SK-N-SH (cell line): ENCODE data around the gene IRF1. TPM values are rescaled to one million over a fixed set of nuclear protein-coding genes. Genes with fewer than 3 reads are reported as not detected.

Experiments used
- CTCF ChIA-PET: fragments of 300-600, 350-600 bp; formaldehyde crosslinking; extraction: SDS; loops from one replicate; lab custom pipeline; 2021; lab: Yijun Ruan, JAX
- POLR2A ChIA-PET: fragments of 350-600 bp; sonication (Branson Sonifier 250); formaldehyde crosslinking; extraction: SDS; loops from one replicate; lab custom pipeline; 2020; ENCODE audit warnings: antibody characterized with exemption, inconsistent platforms; lab: Yijun Ruan, JAX
- DNase-seq: peaks from one replicate; pipeline ENCODE4 v3.0.0; 2012
- H2AFZ ChIP-seq: fragments of 200-600 bp; sonication (generic); 2 replicates; pipeline ENCODE4 v1.8.1; 2016; ENCODE audit warnings: antibody characterized with exemption, mild to moderate bottlenecking, low read depth
- H3F3A ChIP-seq: fragments of 200-600 bp; sonication (generic); replicated peaks from 2 replicates; pipeline ENCODE3; 2016; ENCODE audit warnings: antibody characterized with exemption, mild to moderate bottlenecking; ENCODE audit not compliant: insufficient read depth
- H3K27ac ChIP-seq, 2 experiments: fragments of 200-500 bp in 1 of 2; fragments of 200-600 bp in 1 of 2; sonication (Bioruptor generic) in 1 of 2; sonication (generic), shearing (Covaris generic) in 1 of 2; 2 replicates each; pipeline versions ENCODE4 v1.5.1 to v1.6.1; 2014 to 2016; ENCODE audit warnings: low read depth in 2 of 2, inconsistent platforms in 1 of 2, low read length in 1 of 2, mild to moderate bottlenecking in 1 of 2, mixed read lengths in 1 of 2
- H3K27me3 ChIP-seq: fragments of 200-600 bp; sonication (generic), shearing (Covaris generic); 2 replicates; pipeline ENCODE4 v1.6.1; 2016; ENCODE audit warnings: mixed run types; ENCODE audit not compliant: insufficient read depth
- H3K36me3 ChIP-seq, 2 experiments: fragments of 200-500 bp in 1 of 2; fragments of 200-600 bp in 1 of 2; sonication (Bioruptor generic) in 1 of 2; sonication (generic) in 1 of 2; replicated peaks in 1 of 2; 2 replicates each; pipeline versions ENCODE3 to v1.5.1; 2014 to 2016; ENCODE audit warnings: low read length in 1 of 2, mild to moderate bottlenecking in 1 of 2; ENCODE audit not compliant: insufficient read depth in 2 of 2, control insufficient read depth in 1 of 2
- H3K4me1 ChIP-seq, 2 experiments: fragments of 200-500 bp in 1 of 2; fragments of 200-600 bp in 1 of 2; sonication (Bioruptor generic) in 1 of 2; sonication (generic), shearing (Covaris generic) in 1 of 2; 2 replicates each; pipeline versions ENCODE4 v1.5.1 to v1.6.1; 2014 to 2016; ENCODE audit warnings: low read depth in 1 of 2, low read length in 1 of 2, mixed run types in 1 of 2; ENCODE audit not compliant: insufficient read depth in 2 of 2, control insufficient read depth in 1 of 2
- H3K4me2 ChIP-seq: fragments of 200-600 bp; sonication (generic), shearing (Covaris generic); 2 replicates; pipeline ENCODE4 v1.6.1; 2017; ENCODE audit warnings: mixed run types
- H3K4me3 ChIP-seq, 2 experiments: fragments of 200-500 bp in 1 of 2; fragments of 200-600 bp in 1 of 2; sonication (Bioruptor generic) in 1 of 2; sonication (generic), shearing (Covaris generic) in 1 of 2; 2 replicates each; pipeline versions ENCODE4 v1.5.1 to v1.8.1; 2014 to 2016; ENCODE audit warnings: low read depth in 2 of 2, inconsistent platforms in 1 of 2, low read length in 1 of 2, mild to moderate bottlenecking in 1 of 2, mixed read lengths in 1 of 2, moderate library complexity in 1 of 2
- H3K79me2 ChIP-seq: fragments of 200-600 bp; sonication (generic); 2 replicates; pipeline ENCODE4 v1.8.1; 2017; ENCODE audit warnings: mild to moderate bottlenecking; ENCODE audit not compliant: insufficient read depth
- H3K9ac ChIP-seq: fragments of 200-600 bp; sonication (generic); 2 replicates; pipeline ENCODE4 v1.6.1; 2017; ENCODE audit warnings: mixed run types
- H3K9me2 ChIP-seq: fragments of 200-600 bp; sonication (generic); 2 replicates; pipeline ENCODE4 v1.6.1; 2017; ENCODE audit warnings: mixed run types
- H3K9me3 ChIP-seq: fragments of 200-600 bp; sonication (generic); 2 replicates; pipeline ENCODE4 v1.6.1; 2017; ENCODE audit warnings: mixed run types, mild to moderate bottlenecking, moderate library complexity
- H4K20me1 ChIP-seq: fragments of 200-600 bp; sonication (generic); 2 replicates; pipeline ENCODE4 v1.6.1; 2017; ENCODE audit warnings: mild to moderate bottlenecking, mixed run types; ENCODE audit not compliant: insufficient read depth
- FOXJ3 ChIP-seq: sonication (generic); formaldehyde crosslinking; IDR thresholded peaks from 2 replicates; pipeline ENCODE4 v1.5.1; 2020; ENCODE audit warnings: mild to moderate bottlenecking, missing genetic modification reagents
- JUND ChIP-seq: IDR thresholded peaks from 2 replicates; pipeline ENCODE4 v1.4.0; 2012
- MXI1 ChIP-seq: IDR thresholded peaks from 2 replicates; pipeline ENCODE4 v1.6.1; 2012; ENCODE audit warnings: mild to moderate bottlenecking, low read depth, low read length, improper control_type of control experiment
- RAD21 ChIP-seq: IDR thresholded peaks from 2 replicates; pipeline ENCODE4 v1.6.1; 2012; ENCODE audit warnings: mild to moderate bottlenecking, low read length
- RCOR1 ChIP-seq: fragments of 150-350 bp; IDR thresholded peaks from 2 replicates; pipeline ENCODE4 v1.6.1; 2017; ENCODE audit warnings: antibody characterized with exemption, low read length
- RXRA ChIP-seq: IDR thresholded peaks from 2 replicates; pipeline ENCODE4 v1.4.0; 2012; ENCODE audit warnings: low read depth, mild to moderate bottlenecking, borderline replicate concordance
- SIN3A ChIP-seq: IDR thresholded peaks from 2 replicates; pipeline ENCODE4 v1.6.1; 2012; ENCODE audit warnings: low read depth, mild to moderate bottlenecking, low read length, moderate library complexity, borderline replicate concordance
- SMC3 ChIP-seq: IDR thresholded peaks from 2 replicates; pipeline ENCODE4 v1.6.1; 2012; ENCODE audit warnings: low read depth, low read length, improper control_type of control experiment
- WGBS: methylation state at CpG from one replicate; pipeline ENCODE4 v1.1.6; 2017; ENCODE audit warnings: low lambda C conversion rate; 5-methylcytosine and 5-hydroxymethylcytosine counted together
- polyA plus RNA-seq, 3 experiments: library from polyadenylated mRNA; depleted of rRNA; stranded (reverse); fragments of >200 nt; gene quantifications; 2 replicates each; pipeline ENCODE4 v1.2.3, GENCODE V29; 2012
- TF ChIP-seq, protein P1 (sequence below): fragments of 200-600 bp; sonication (generic); IDR thresholded peaks from 2 replicates; pipeline ENCODE4 v1.6.1; 2017; ENCODE audit warnings: antibody characterized with exemption, mild to moderate bottlenecking, moderate library complexity
- TF ChIP-seq, protein P2 (sequence below): IDR thresholded peaks from 2 replicates; pipeline ENCODE4 v1.4.0; 2012; ENCODE audit warnings: low read depth, borderline replicate concordance
- TF ChIP-seq, protein P3 (sequence below): fragments of 150-350 bp; IDR thresholded peaks from 2 replicates; pipeline ENCODE4 v1.6.1; 2017; ENCODE audit warnings: antibody characterized with exemption, low read length, low read depth, borderline replicate concordance

IRF1 gene
- polyA plus RNA-seq, 1 of the 3 experiments (the other 2 are of a cell fraction): 15.2 TPM

DNA sequence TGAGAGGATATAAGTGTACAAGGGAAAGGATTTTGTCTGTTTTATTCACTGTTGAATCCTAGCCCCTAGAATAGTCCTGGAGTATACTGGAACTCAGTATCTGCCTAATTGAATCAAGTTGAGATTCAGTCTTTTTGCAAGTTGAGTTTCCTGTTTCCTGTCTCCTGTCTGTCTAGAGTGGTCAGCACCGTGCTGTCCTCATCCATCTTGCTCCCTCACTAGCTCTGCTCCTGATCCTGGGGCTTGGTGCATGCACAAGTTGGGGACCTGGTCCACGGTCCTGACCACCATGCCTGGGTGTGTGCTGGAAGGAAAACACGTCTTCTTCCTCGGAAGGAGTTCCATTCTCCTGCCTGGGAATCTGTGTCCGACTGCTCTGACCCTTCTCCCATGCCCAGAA is 49.6 kb upstream of the IRF1 start (continued):
- no peak for TF ChIP-seq FOXJ3
- no peak for TF ChIP-seq RCOR1
- TF ChIP-seq, protein P1, sequence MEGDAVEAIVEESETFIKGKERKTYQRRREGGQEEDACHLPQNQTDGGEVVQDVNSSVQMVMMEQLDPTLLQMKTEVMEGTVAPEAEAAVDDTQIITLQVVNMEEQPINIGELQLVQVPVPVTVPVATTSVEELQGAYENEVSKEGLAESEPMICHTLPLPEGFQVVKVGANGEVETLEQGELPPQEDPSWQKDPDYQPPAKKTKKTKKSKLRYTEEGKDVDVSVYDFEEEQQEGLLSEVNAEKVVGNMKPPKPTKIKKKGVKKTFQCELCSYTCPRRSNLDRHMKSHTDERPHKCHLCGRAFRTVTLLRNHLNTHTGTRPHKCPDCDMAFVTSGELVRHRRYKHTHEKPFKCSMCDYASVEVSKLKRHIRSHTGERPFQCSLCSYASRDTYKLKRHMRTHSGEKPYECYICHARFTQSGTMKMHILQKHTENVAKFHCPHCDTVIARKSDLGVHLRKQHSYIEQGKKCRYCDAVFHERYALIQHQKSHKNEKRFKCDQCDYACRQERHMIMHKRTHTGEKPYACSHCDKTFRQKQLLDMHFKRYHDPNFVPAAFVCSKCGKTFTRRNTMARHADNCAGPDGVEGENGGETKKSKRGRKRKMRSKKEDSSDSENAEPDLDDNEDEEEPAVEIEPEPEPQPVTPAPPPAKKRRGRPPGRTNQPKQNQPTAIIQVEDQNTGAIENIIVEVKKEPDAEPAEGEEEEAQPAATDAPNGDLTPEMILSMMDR: no peak

DNA sequence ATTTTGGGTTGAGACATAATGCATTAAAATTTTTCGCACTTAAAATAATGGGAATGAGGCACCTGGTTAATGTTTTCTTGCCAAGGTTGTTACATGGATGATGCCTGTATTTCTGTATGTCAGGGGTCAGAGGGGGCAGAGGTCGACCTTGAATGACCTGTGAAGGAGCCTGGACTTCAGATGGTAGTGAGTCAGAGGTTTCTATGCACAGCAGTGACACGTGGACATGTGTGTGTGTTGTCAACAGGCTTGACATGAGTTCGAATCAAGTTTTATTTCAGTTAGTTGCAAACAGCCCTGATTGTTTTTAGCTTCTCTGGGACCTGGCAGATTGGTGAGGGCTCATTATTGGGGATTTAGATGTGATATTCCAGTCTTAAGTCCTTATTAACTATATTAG is 49.1 kb upstream of the IRF1 start:
- ChIA-PET CTCF (interaction anchor here (6.8 kb wide), 1 partner anchor 13 kb away, joined by 45 read pairs; no protein-coding TSS in a partner anchor), POLR2A (no interaction called here)
- Histone ChIP-seq H3K9me2 (no peaks in the 10 kb centered on the region), H2AFZ (no peak overlapping the region), H3K36me3 (no peaks in the 10 kb centered on the region), H3K27me3 (no peaks in the 10 kb centered on the region; the same call in 1 of the 2 replicates), H3K27ac (no peak overlapping the region), H3K79me2 (no peaks in the 10 kb centered on the region), H3K4me2 (no peak overlapping the region), H3F3A (no peaks in the 10 kb centered on the region)
- DNase-seq: no peak
- WGBS: 61% methylated on average over 4 of the region's 4 CpGs
- TF ChIP-seq, protein P2, sequence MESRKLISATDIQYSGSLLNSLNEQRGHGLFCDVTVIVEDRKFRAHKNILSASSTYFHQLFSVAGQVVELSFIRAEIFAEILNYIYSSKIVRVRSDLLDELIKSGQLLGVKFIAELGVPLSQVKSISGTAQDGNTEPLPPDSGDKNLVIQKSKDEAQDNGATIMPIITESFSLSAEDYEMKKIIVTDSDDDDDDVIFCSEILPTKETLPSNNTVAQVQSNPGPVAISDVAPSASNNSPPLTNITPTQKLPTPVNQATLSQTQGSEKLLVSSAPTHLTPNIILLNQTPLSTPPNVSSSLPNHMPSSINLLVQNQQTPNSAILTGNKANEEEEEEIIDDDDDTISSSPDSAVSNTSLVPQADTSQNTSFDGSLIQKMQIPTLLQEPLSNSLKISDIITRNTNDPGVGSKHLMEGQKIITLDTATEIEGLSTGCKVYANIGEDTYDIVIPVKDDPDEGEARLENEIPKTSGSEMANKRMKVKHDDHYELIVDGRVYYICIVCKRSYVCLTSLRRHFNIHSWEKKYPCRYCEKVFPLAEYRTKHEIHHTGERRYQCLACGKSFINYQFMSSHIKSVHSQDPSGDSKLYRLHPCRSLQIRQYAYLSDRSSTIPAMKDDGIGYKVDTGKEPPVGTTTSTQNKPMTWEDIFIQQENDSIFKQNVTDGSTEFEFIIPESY: no peak
- TF ChIP-seq MXI1 (no peak), SIN3A (no peak), RXRA (no peak), RAD21 (no peak), JUND (no peak)
- TF ChIP-seq, protein P3, sequence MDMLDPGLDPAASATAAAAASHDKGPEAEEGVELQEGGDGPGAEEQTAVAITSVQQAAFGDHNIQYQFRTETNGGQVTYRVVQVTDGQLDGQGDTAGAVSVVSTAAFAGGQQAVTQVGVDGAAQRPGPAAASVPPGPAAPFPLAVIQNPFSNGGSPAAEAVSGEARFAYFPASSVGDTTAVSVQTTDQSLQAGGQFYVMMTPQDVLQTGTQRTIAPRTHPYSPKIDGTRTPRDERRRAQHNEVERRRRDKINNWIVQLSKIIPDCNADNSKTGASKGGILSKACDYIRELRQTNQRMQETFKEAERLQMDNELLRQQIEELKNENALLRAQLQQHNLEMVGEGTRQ: no peak
- TF ChIP-seq, all 33 proteins: peak for 0
- H3K4me3 ChIP-seq: no peak overlapping the region
- no peaks in the 10 kb centered on the region for H4K20me1 ChIP-seq
- no peak overlapping the region for H3K9ac ChIP-seq
- H3K9me3 ChIP-seq: no peaks in the 10 kb centered on the region
- H3K4me1 ChIP-seq: peaks cover 0 to 3% of the 10 kb centered on the region in 2 experiments; a peak in 1 of 4 replicates

DNA sequence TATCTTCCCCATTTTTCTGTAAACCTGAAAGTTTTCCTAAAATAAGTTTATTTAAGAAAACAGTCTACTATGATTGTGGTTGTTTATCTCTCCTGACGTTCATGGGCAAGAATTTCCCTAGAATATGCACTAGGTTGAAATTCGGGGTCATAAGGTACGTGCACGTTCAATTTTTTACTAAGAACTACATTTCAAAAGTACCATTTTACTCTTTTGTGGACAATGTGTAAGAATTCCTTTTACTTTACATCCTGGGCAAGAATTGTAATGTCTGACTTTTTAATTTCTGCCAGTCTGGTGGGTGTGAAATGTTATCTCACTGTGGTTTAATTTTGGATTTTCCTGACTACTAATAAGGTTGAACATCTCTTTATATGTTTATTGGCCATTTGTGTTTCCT is 40.4 kb upstream of the IRF1 start:
- Histone ChIP-seq H3K9ac (no peak overlapping the region), H2AFZ (no peak overlapping the region), H3K9me2 (no peaks in the 10 kb centered on the region), H3K9me3 (no peaks in the 10 kb centered on the region), H3K27me3 (no peaks in the 10 kb centered on the region; the same call in 1 of the 2 replicates), H3K4me3 (no peak overlapping the region), H3K4me1 (peaks cover 0 to 3% of the 10 kb centered on the region in 2 experiments; a peak in 1 of 4 replicates), H3K36me3 (no peaks in the 10 kb centered on the region), H3F3A (no peaks in the 10 kb centered on the region), H3K4me2 (no peak overlapping the region), H3K79me2 (no peaks in the 10 kb centered on the region), H4K20me1 (no peaks in the 10 kb centered on the region), H3K27ac (no peak overlapping the region)
- no peak for TF ChIP-seq SMC3
- TF ChIP-seq, protein P2: no peak
- no peak for DNase-seq
- 66% methylated on average over 4 of the region's 4 CpGs for WGBS
- CTCF ChIA-PET: interaction anchor here (1.5 kb wide), 1 partner anchor 145 kb away, joined by 4 read pairs; no protein-coding TSS in a partner anchor
- POLR2A ChIA-PET: no interaction called here
